B cell (primary cell): Measurements from ENCODE around the gene PARVA. TPM values are rescaled to one million over a fixed set of nuclear protein-coding genes. Genes with fewer than 3 reads are reported as not detected.

Source experiments
- ATAC-seq: fragments of 200-7000 bp; cut with Tn5 transposase; one replicate; pipeline ENCODE4 v1.10.0; 2021; ENCODE audit warnings: low read depth, mild to moderate bottlenecking, moderate number of reproducible peaks, moderate library complexity
- CTCF ChIA-PET: fragments of 350-600 bp; sonication (Branson Sonifier 250); formaldehyde crosslinking; loops from one replicate; lab custom pipeline; 2021; ENCODE audit warnings: antibody characterized with exemption, inconsistent platforms; lab: Charles Lee
- POLR2A ChIA-PET: fragments of 350-600 bp; sonication (Branson Sonifier 250); formaldehyde crosslinking; loops from one replicate; lab custom pipeline; 2021; ENCODE audit warnings: antibody characterized with exemption; lab: Charles Lee
- DNase-seq: peaks from one replicate; pipeline ENCODE4 v3.0.0; 2013
- H2AFZ ChIP-seq: 2 replicates; pipeline ENCODE4 v1.6.1; 2012; ENCODE audit warnings: mild to moderate bottlenecking, low read depth, low read length; ENCODE audit not compliant: insufficient read depth, poor library complexity, severe bottlenecking
- H3K27ac ChIP-seq, 2 donors: 1 replicate in 1 of 2; 2 replicates in 1 of 2; pipeline ENCODE4 v1.5.1; 2012 to 2013; ENCODE audit warnings: low read length in 2 of 2, mild to moderate bottlenecking in 2 of 2, moderate library complexity in 1 of 2
- H3K27me3 ChIP-seq, 4 experiments: fragments of 200-600 bp in 1 of 4; sonication (generic) in 1 of 4; replicated peaks in 1 of 4; 1 replicate in 2 of 4; 2 replicates in 2 of 4; pipeline versions ENCODE4 v1.6.1 to v1.7.0; 2013 to 2016; ENCODE audit warnings: low read length in 3 of 4, mild to moderate bottlenecking in 2 of 4, mixed read lengths in 1 of 4, moderate library complexity in 1 of 4; ENCODE audit not compliant: insufficient read depth in 4 of 4, control insufficient read depth in 3 of 4; ENCODE audit errors: control extremely low read depth in 1 of 4
- H3K36me3 ChIP-seq, 2 experiments: replicated peaks in 1 of 2; 1 replicate in 1 of 2; 2 replicates in 1 of 2; pipeline versions ENCODE4 v1.6.1 to v1.7.1; 2013; ENCODE audit warnings: low read length in 1 of 2; ENCODE audit not compliant: insufficient read depth in 2 of 2, control insufficient read depth in 1 of 2; ENCODE audit errors: control extremely low read depth in 1 of 2, extremely low read depth in 1 of 2
- H3K4me1 ChIP-seq, 2 donors: fragments of 200-600 bp in 1 of 2; sonication (generic) in 1 of 2; 1 replicate in 1 of 2; 2 replicates in 1 of 2; pipeline versions ENCODE4 v1.5.1 to v1.6.1; 2013 to 2017; ENCODE audit warnings: low read length in 2 of 2; ENCODE audit not compliant: control insufficient read depth in 2 of 2, insufficient read depth in 2 of 2
- H3K4me2 ChIP-seq: replicated peaks from 2 replicates; pipeline ENCODE3; 2012; ENCODE audit warnings: mild to moderate bottlenecking, low read depth, low read length; ENCODE audit not compliant: poor library complexity, severe bottlenecking
- H3K4me3 ChIP-seq, 5 experiments: fragments of 200-600 bp in 1 of 5; sonication (generic) in 1 of 5; 1 replicate in 3 of 5; 2 replicates in 2 of 5; pipeline versions ENCODE4 v1.5.1 to v1.7.0; 2011 to 2016; ENCODE audit warnings: low read length in 4 of 5, mild to moderate bottlenecking in 4 of 5, low read depth in 2 of 5, control low read depth in 1 of 5, moderate library complexity in 1 of 5; ENCODE audit not compliant: insufficient read depth in 1 of 5; ENCODE audit errors: control extremely low read depth in 1 of 5, extremely low read depth in 1 of 5
- H3K79me2 ChIP-seq: fragments of 200-600 bp; sonication (generic); one replicate; pipeline ENCODE4 v1.6.0; 2016; ENCODE audit warnings: low read length; ENCODE audit not compliant: control insufficient read depth, insufficient read depth
- H3K9ac ChIP-seq: fragments of 200-600 bp; sonication (generic); 2 replicates; pipeline ENCODE4 v1.6.1; 2017; ENCODE audit warnings: mild to moderate bottlenecking, low read length, moderate library complexity
- H3K9me3 ChIP-seq, 3 donors: one replicate each; pipeline versions ENCODE4 v1.6.1 to v1.7.1; 2013; ENCODE audit warnings: low read length in 2 of 3; ENCODE audit not compliant: control insufficient read depth in 2 of 3, insufficient read depth in 1 of 3; ENCODE audit errors: control extremely low read depth in 1 of 3
- H4K20me1 ChIP-seq: 2 replicates; pipeline ENCODE4 v1.6.0; 2012; ENCODE audit warnings: mild to moderate bottlenecking, low read length; ENCODE audit not compliant: insufficient read depth, control insufficient read depth, poor library complexity, severe bottlenecking
- H3K27ac Mint-ChIP-seq: one replicate; pipeline ENCODE4 v1.8.0; 2021; ENCODE audit warnings: mixed read lengths
- H3K27me3 Mint-ChIP-seq: one replicate; pipeline ENCODE4 v1.8.0; 2021; ENCODE audit warnings: mixed read lengths
- H3K4me1 Mint-ChIP-seq: one replicate; pipeline ENCODE4 v1.8.0; 2021; ENCODE audit warnings: mixed read lengths
- H3K4me3 Mint-ChIP-seq: one replicate; pipeline ENCODE4 v1.8.0; 2021; ENCODE audit warnings: mixed read lengths
- H3K9me3 Mint-ChIP-seq: one replicate; pipeline ENCODE4 v1.8.0; 2022; ENCODE audit warnings: mixed read lengths; ENCODE audit not compliant: insufficient read depth
- CTCF ChIP-seq: fragments of 200-600 bp; IDR thresholded peaks from one replicate; pipeline ENCODE4 v1.8.0; 2022; ENCODE audit warnings: antibody characterized with exemption, mild to moderate bottlenecking
- EZH2 ChIP-seq: IDR thresholded peaks from 2 replicates; pipeline ENCODE4 v1.6.1; 2012; ENCODE audit warnings: borderline replicate concordance, low read depth, mild to moderate bottlenecking, moderate library complexity, low read length; ENCODE audit not compliant: insufficient read depth, poor library complexity, severe bottlenecking
- WGBS: methylation state at CpG from one replicate; pipeline ENCODE4 v1.1.5; 2013; ENCODE audit warnings: missing lambda C conversion rate; ENCODE audit not compliant: insufficient coverage; 5-methylcytosine and 5-hydroxymethylcytosine counted together
- intact Hi-C: fragments of 100-400 bp; cut with micrococcal nuclease; formaldehyde crosslinking; loops from one replicate; pipeline ENCODE4 v1.10.0; 2022
- polyA plus RNA-seq: library from polyadenylated mRNA; depleted of rRNA; stranded (reverse); fragments of >200 nt; gene quantifications from 2 replicates; pipeline ENCODE4 v1.2.3, GENCODE V29; 2012
- total RNA-seq, 2 donors: library from RNA; stranded (reverse); fragments of 120-200 nt in 1 of 2; gene quantifications; 1 replicate in 1 of 2; 2 replicates in 1 of 2; pipeline versions ENCODE4 v1.2.3 to v1.2.4, GENCODE V29; 2013 to 2022

Gene PARVA
- total and polyA plus RNA-seq, 2 donors (not counting 1 experiment from before 2014, with no cell fraction given): not detected

- no peak overlapping the region for H3K27ac Mint-ChIP-seq
- no peak overlapping the region for H3K4me3 Mint-ChIP-seq
- CTCF ChIA-PET: no interaction called here
- intact Hi-C loops: no loop called here
- peaks cover 8% of the 10 kb centered on the region for H3K27me3 Mint-ChIP-seq
- ATAC-seq (no peak), DNase-seq (no peak)
- Histone ChIP-seq H3K9ac (no peak overlapping the region), H2AFZ (no peak overlapping the region), H3K79me2 (no peaks in the 10 kb centered on the region), H3K36me3 (no peaks in the 10 kb centered on the region), H3K4me3 (no peak overlapping the region), H3K27ac (no peak overlapping the region), H4K20me1 (no peaks in the 10 kb centered on the region), H3K4me1 (no peaks in the 10 kb centered on the region), H3K9me3 (no peaks in the 10 kb centered on the region), H3K4me2 (no peak overlapping the region), H3K27me3 (no peaks in the 10 kb centered on the region)
- WGBS: 67% methylated on average over 3 of the region's 5 CpGs
- H3K9me3 Mint-ChIP-seq: no peaks in the 10 kb centered on the region
- H3K4me1 Mint-ChIP-seq: no peaks in the 10 kb centered on the region
- TF ChIP-seq CTCF (no peak), EZH2 (no peak)
- POLR2A ChIA-PET: no interaction called here
Observed at GRCh38 chr11:12456651-12457579, 79.5 kb downstream of the PARVA start.

- DNase-seq: no peak
- Histone ChIP-seq H3K27me3 (no peaks in the 10 kb centered on the region), H3K4me1 (no peaks in the 10 kb centered on the region), H3K79me2 (no peaks in the 10 kb centered on the region), H3K9me3 (no peaks in the 10 kb centered on the region), H3K27ac (no peak overlapping the region), H3K4me2 (no peak overlapping the region), H3K9ac (no peak overlapping the region), H3K36me3 (no peaks in the 10 kb centered on the region), H2AFZ (no peak overlapping the region), H3K4me3 (no peak overlapping the region), H4K20me1 (no peaks in the 10 kb centered on the region)
- Mint-ChIP-seq H3K4me3 (no peak overlapping the region), H3K4me1 (no peaks in the 10 kb centered on the region), H3K9me3 (no peaks in the 10 kb centered on the region), H3K27me3 (peaks cover 8% of the 10 kb centered on the region), H3K27ac (no peak overlapping the region)
- ChIA-PET POLR2A (no interaction called here), CTCF (no interaction called here)
- WGBS: 95% methylated on average over 6 of the region's 6 CpGs
- no peak for TF ChIP-seq CTCF
- TF ChIP-seq EZH2: no peak
- ATAC-seq: no peak
- intact Hi-C loops: no loop called here
Observed at GRCh38 chr11:12458042-12458441, 80.7 kb downstream of the PARVA start.
